GM12873 (cell line): Measurements from ENCODE around the gene HCK.

ENCODE experiments used
- CTCF ChIP-seq: IDR thresholded peaks from 2 replicates; pipeline ENCODE4 v1.5.1; 2012; ENCODE audit warnings: low read depth, mild to moderate bottlenecking, moderate library complexity, low read length, control low read depth; ENCODE audit not compliant: insufficient read depth; ENCODE audit errors: missing control alignments

Gene HCK

GRCh38 chr20:32052090-32052777, at the start of gene HCK:
Gene HCK, plus strand, starts transcription at chr20:32052242.
- no peak for TF ChIP-seq CTCF

GRCh38 chr20:32003325-32003724, 48.7 kb upstream of the HCK start:
- TF ChIP-seq CTCF = no peak

- no peak for TF ChIP-seq CTCF
Measured at GRCh38 chr20:32004963-32005362, 47.1 kb upstream of the HCK start.

GRCh38 chr20:32006053-32006452, 46.0 kb upstream of the HCK start:
- no peak for TF ChIP-seq CTCF

GRCh38 chr20:32006841-32007786, 44.9 kb upstream of the HCK start:
- no peak for TF ChIP-seq CTCF

- no peak for TF ChIP-seq CTCF
Measured at GRCh38 chr20:32007787-32008616, 44.0 kb upstream of the HCK start.
